B cell (primary cell): Measurements from ENCODE around the gene CRYAA. TPM values are rescaled to one million over a fixed set of nuclear protein-coding genes. Genes with fewer than 3 reads are reported as not detected.

Experiments
- ATAC-seq: fragments of 200-7000 bp; cut with Tn5 transposase; one replicate; pipeline ENCODE4 v1.10.0; 2021; ENCODE audit warnings: low read depth, mild to moderate bottlenecking, moderate number of reproducible peaks, moderate library complexity
- CTCF ChIA-PET: fragments of 350-600 bp; sonication (Branson Sonifier 250); formaldehyde crosslinking; loops from one replicate; lab custom pipeline; 2021; ENCODE audit warnings: antibody characterized with exemption, inconsistent platforms; lab: Charles Lee
- POLR2A ChIA-PET: fragments of 350-600 bp; sonication (Branson Sonifier 250); formaldehyde crosslinking; loops from one replicate; lab custom pipeline; 2021; ENCODE audit warnings: antibody characterized with exemption; lab: Charles Lee
- DNase-seq: peaks from one replicate; pipeline ENCODE4 v3.0.0; 2013
- H2AFZ ChIP-seq: 2 replicates; pipeline ENCODE4 v1.6.1; 2012; ENCODE audit warnings: mild to moderate bottlenecking, low read depth, low read length; ENCODE audit not compliant: insufficient read depth, poor library complexity, severe bottlenecking
- H3K27ac ChIP-seq, 2 donors: 1 replicate in 1 of 2; 2 replicates in 1 of 2; pipeline ENCODE4 v1.5.1; 2012 to 2013; ENCODE audit warnings: low read length in 2 of 2, mild to moderate bottlenecking in 2 of 2, moderate library complexity in 1 of 2
- H3K27me3 ChIP-seq, 4 experiments: fragments of 200-600 bp in 1 of 4; sonication (generic) in 1 of 4; replicated peaks in 1 of 4; 1 replicate in 2 of 4; 2 replicates in 2 of 4; pipeline versions ENCODE4 v1.6.1 to v1.7.0; 2013 to 2016; ENCODE audit warnings: low read length in 3 of 4, mild to moderate bottlenecking in 2 of 4, mixed read lengths in 1 of 4, moderate library complexity in 1 of 4; ENCODE audit not compliant: insufficient read depth in 4 of 4, control insufficient read depth in 3 of 4; ENCODE audit errors: control extremely low read depth in 1 of 4
- H3K36me3 ChIP-seq, 2 experiments: replicated peaks in 1 of 2; 1 replicate in 1 of 2; 2 replicates in 1 of 2; pipeline versions ENCODE4 v1.6.1 to v1.7.1; 2013; ENCODE audit warnings: low read length in 1 of 2; ENCODE audit not compliant: insufficient read depth in 2 of 2, control insufficient read depth in 1 of 2; ENCODE audit errors: control extremely low read depth in 1 of 2, extremely low read depth in 1 of 2
- H3K4me1 ChIP-seq, 2 donors: fragments of 200-600 bp in 1 of 2; sonication (generic) in 1 of 2; 1 replicate in 1 of 2; 2 replicates in 1 of 2; pipeline versions ENCODE4 v1.5.1 to v1.6.1; 2013 to 2017; ENCODE audit warnings: low read length in 2 of 2; ENCODE audit not compliant: control insufficient read depth in 2 of 2, insufficient read depth in 2 of 2
- H3K4me2 ChIP-seq: replicated peaks from 2 replicates; pipeline ENCODE3; 2012; ENCODE audit warnings: mild to moderate bottlenecking, low read depth, low read length; ENCODE audit not compliant: poor library complexity, severe bottlenecking
- H3K4me3 ChIP-seq, 5 experiments: fragments of 200-600 bp in 1 of 5; sonication (generic) in 1 of 5; 1 replicate in 3 of 5; 2 replicates in 2 of 5; pipeline versions ENCODE4 v1.5.1 to v1.7.0; 2011 to 2016; ENCODE audit warnings: low read length in 4 of 5, mild to moderate bottlenecking in 4 of 5, low read depth in 2 of 5, control low read depth in 1 of 5, moderate library complexity in 1 of 5; ENCODE audit not compliant: insufficient read depth in 1 of 5; ENCODE audit errors: control extremely low read depth in 1 of 5, extremely low read depth in 1 of 5
- H3K79me2 ChIP-seq: fragments of 200-600 bp; sonication (generic); one replicate; pipeline ENCODE4 v1.6.0; 2016; ENCODE audit warnings: low read length; ENCODE audit not compliant: control insufficient read depth, insufficient read depth
- H3K9ac ChIP-seq: fragments of 200-600 bp; sonication (generic); 2 replicates; pipeline ENCODE4 v1.6.1; 2017; ENCODE audit warnings: mild to moderate bottlenecking, low read length, moderate library complexity
- H3K9me3 ChIP-seq, 3 donors: one replicate each; pipeline versions ENCODE4 v1.6.1 to v1.7.1; 2013; ENCODE audit warnings: low read length in 2 of 3; ENCODE audit not compliant: control insufficient read depth in 2 of 3, insufficient read depth in 1 of 3; ENCODE audit errors: control extremely low read depth in 1 of 3
- H4K20me1 ChIP-seq: 2 replicates; pipeline ENCODE4 v1.6.0; 2012; ENCODE audit warnings: mild to moderate bottlenecking, low read length; ENCODE audit not compliant: insufficient read depth, control insufficient read depth, poor library complexity, severe bottlenecking
- H3K27ac Mint-ChIP-seq: one replicate; pipeline ENCODE4 v1.8.0; 2021; ENCODE audit warnings: mixed read lengths
- H3K27me3 Mint-ChIP-seq: one replicate; pipeline ENCODE4 v1.8.0; 2021; ENCODE audit warnings: mixed read lengths
- H3K4me1 Mint-ChIP-seq: one replicate; pipeline ENCODE4 v1.8.0; 2021; ENCODE audit warnings: mixed read lengths
- H3K4me3 Mint-ChIP-seq: one replicate; pipeline ENCODE4 v1.8.0; 2021; ENCODE audit warnings: mixed read lengths
- H3K9me3 Mint-ChIP-seq: one replicate; pipeline ENCODE4 v1.8.0; 2022; ENCODE audit warnings: mixed read lengths; ENCODE audit not compliant: insufficient read depth
- EZH2 ChIP-seq: IDR thresholded peaks from 2 replicates; pipeline ENCODE4 v1.6.1; 2012; ENCODE audit warnings: borderline replicate concordance, low read depth, mild to moderate bottlenecking, moderate library complexity, low read length; ENCODE audit not compliant: insufficient read depth, poor library complexity, severe bottlenecking
- WGBS: methylation state at CpG from one replicate; pipeline ENCODE4 v1.1.5; 2013; ENCODE audit warnings: missing lambda C conversion rate; ENCODE audit not compliant: insufficient coverage; 5-methylcytosine and 5-hydroxymethylcytosine counted together
- intact Hi-C: fragments of 100-400 bp; cut with micrococcal nuclease; formaldehyde crosslinking; loops from one replicate; pipeline ENCODE4 v1.10.0; 2022
- polyA plus RNA-seq: library from polyadenylated mRNA; depleted of rRNA; stranded (reverse); fragments of >200 nt; gene quantifications from 2 replicates; pipeline ENCODE4 v1.2.3, GENCODE V29; 2012
- total RNA-seq, 2 donors: library from RNA; stranded (reverse); fragments of 120-200 nt in 1 of 2; gene quantifications; 1 replicate in 1 of 2; 2 replicates in 1 of 2; pipeline versions ENCODE4 v1.2.3 to v1.2.4, GENCODE V29; 2013 to 2022
- TF ChIP-seq, protein P1 (sequence below): fragments of 200-600 bp; IDR thresholded peaks from one replicate; pipeline ENCODE4 v1.8.0; 2022; ENCODE audit warnings: antibody characterized with exemption, mild to moderate bottlenecking

Gene CRYAA
- total and polyA plus RNA-seq, 2 donors (not counting 1 experiment from before 2014, with no cell fraction given) = not detected

DNA sequence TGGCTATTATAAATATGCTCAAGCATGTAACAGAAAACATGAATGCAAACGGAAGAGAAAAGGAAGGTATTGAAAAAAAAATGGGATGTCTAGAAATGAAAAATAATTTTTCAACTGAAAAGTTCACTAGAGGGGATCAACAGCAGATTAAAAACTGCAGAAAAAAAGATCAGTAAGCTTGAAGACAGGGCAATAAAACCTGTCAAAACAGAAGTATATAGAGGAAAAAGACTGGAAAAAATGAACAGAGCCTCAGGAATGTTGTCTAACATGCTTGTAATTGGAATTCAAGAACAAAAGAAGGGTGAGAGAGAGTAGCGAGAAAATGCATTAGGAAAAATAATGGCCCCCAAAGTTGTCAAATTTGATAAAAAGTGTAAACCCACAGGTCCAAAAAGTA, 29.6 kb downstream of the CRYAA start:
- no peaks in the 10 kb centered on the region for H3K79me2 ChIP-seq
- H2AFZ ChIP-seq = no peak overlapping the region
- ChIA-PET CTCF (no interaction called here), POLR2A (no interaction called here)
- no peak for DNase-seq
- peaks cover 17% of the 10 kb centered on the region for H3K9me3 Mint-ChIP-seq
- ATAC-seq = no peak
- no peaks in the 10 kb centered on the region for H4K20me1 ChIP-seq
- H3K4me3 Mint-ChIP-seq = no peak overlapping the region
- TF ChIP-seq, protein P1, sequence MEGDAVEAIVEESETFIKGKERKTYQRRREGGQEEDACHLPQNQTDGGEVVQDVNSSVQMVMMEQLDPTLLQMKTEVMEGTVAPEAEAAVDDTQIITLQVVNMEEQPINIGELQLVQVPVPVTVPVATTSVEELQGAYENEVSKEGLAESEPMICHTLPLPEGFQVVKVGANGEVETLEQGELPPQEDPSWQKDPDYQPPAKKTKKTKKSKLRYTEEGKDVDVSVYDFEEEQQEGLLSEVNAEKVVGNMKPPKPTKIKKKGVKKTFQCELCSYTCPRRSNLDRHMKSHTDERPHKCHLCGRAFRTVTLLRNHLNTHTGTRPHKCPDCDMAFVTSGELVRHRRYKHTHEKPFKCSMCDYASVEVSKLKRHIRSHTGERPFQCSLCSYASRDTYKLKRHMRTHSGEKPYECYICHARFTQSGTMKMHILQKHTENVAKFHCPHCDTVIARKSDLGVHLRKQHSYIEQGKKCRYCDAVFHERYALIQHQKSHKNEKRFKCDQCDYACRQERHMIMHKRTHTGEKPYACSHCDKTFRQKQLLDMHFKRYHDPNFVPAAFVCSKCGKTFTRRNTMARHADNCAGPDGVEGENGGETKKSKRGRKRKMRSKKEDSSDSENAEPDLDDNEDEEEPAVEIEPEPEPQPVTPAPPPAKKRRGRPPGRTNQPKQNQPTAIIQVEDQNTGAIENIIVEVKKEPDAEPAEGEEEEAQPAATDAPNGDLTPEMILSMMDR = no peak
- TF ChIP-seq EZH2 = no peak
- H3K9ac ChIP-seq = no peak overlapping the region
- H3K27ac Mint-ChIP-seq = no peak overlapping the region
- peaks cover 0 to 15% (median 6%) of the 10 kb centered on the region in 4 experiments for H3K27me3 ChIP-seq
- no peak overlapping the region for H3K27ac ChIP-seq
- no CpG with 5 or more reads among the region's 2 CpGs for WGBS
- intact Hi-C loops = no loop called here
- H3K4me1 ChIP-seq = peaks cover 6 to 13% of the 10 kb centered on the region in 2 donors
- H3K4me3 ChIP-seq = no peak overlapping the region
- H3K4me2 ChIP-seq = no peak overlapping the region
- H3K36me3 ChIP-seq = no peaks in the 10 kb centered on the region
- peaks cover 8% of the 10 kb centered on the region for H3K4me1 Mint-ChIP-seq
- H3K9me3 ChIP-seq = peaks cover 8 to 31% (median 25%) of the 10 kb centered on the region in 3 donors
- peaks cover 31% of the 10 kb centered on the region for H3K27me3 Mint-ChIP-seq

- Mint-ChIP-seq H3K4me1 (no peaks in the 10 kb centered on the region), H3K27me3 (peaks cover 27% of the 10 kb centered on the region), H3K4me3 (no peak overlapping the region), H3K9me3 (peaks cover 17% of the 10 kb centered on the region), H3K27ac (no peak overlapping the region)
- Histone ChIP-seq H3K4me1 (no peaks in the 10 kb centered on the region), H3K79me2 (no peaks in the 10 kb centered on the region), H3K27me3 (peaks cover 0 to 4% (median 1%) of the 10 kb centered on the region in 4 experiments), H3K4me3 (no peak overlapping the region), H3K36me3 (no peaks in the 10 kb centered on the region), H4K20me1 (no peaks in the 10 kb centered on the region), H3K27ac (no peak overlapping the region), H3K9me3 (peaks cover 8 to 31% (median 25%) of the 10 kb centered on the region in 3 donors), H3K4me2 (no peak overlapping the region), H3K9ac (no peak overlapping the region), H2AFZ (no peak overlapping the region)
- DNase-seq (no peak), ATAC-seq (no peak)
- intact Hi-C loops = no loop called here
- ChIA-PET POLR2A (no interaction called here), CTCF (no interaction called here)
- no peak for TF ChIP-seq EZH2
- TF ChIP-seq, protein P1 = no peak
- 80% methylated on average over 1 of the region's 1 CpG for WGBS
Observed at GRCh38 chr21:43201491-43201890, 32.7 kb downstream of the CRYAA start.
